HCT116 (cell line): ENCODE measurements around the gene RGL4.

Experiments
- CEBPB ChIP-seq: IDR thresholded peaks from 2 replicates; pipeline ENCODE4 v1.6.1; 2012; ENCODE audit warnings: low read depth
- YY1 ChIP-seq: IDR thresholded peaks from 2 replicates; pipeline ENCODE4 v1.6.1; 2011; ENCODE audit warnings: low read length, low read depth, moderate library complexity, mild to moderate bottlenecking; ENCODE audit not compliant: insufficient replicate concordance; ENCODE audit errors: extremely low read depth
- TF ChIP-seq, protein P1 (sequence below): IDR thresholded peaks from 2 replicates; pipeline ENCODE4 v1.6.1; 2012

DNA sequence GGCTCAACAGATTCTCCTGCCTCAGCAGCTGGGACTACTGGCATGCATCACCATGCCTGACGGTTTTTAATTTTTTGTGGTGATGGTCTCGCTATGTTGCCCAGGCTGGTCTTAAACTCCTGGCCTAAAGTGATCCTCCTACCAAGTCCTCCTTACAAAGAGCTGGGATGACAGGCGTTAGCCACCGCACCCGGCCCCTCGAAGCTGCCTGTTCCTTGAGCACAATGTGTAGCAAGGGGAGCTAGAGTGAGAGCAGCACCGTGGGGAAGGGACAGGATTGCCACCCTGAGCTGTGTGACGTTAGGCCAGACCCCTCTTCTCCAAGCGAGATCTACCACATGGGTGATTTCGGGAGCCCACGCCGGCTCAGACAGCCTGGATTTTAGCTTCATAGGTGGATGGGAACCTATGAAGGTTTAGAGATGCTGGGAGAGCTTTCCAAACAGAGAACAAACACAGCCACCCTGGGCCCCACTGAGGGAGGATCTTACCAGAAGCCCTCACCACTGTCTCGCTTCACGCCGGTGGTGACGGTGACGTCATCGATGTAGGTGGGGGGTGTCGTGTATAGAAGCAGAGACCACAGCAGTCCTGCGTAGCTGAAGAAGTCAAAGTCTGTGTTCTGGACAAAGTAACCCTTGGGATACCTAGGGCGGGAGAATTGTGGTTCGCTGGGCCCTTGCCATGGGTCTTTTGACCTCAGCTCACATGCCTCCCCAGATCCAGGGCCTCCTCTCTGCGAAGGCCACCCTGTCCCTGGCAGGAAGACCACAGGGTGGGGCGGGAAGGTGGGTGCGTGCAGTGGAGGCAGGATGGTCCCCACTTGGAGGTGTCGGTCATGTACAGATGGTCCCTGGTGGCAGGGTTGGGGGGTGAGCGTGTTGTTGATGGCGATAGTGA lies 23.1 kb downstream of the RGL4 start:
- TF ChIP-seq CEBPB (no peak), YY1 (no peak)
- TF ChIP-seq, protein P1, sequence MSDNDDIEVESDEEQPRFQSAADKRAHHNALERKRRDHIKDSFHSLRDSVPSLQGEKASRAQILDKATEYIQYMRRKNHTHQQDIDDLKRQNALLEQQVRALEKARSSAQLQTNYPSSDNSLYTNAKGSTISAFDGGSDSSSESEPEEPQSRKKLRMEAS: no peak
